HAP-1 (cell line): ENCODE measurements around the gene FBXW5.

Experiments used
- DNase-seq, 2 experiments: peaks; one replicate each; pipeline ENCODE4 v3.0.0-alpha.2; 2016 to 2020; ENCODE audit warnings: low spot score in 2 of 2
- H3K27me3 ChIP-seq: fragments of 250-450 bp; sonication (Bioruptor Pico); 2 replicates; pipeline ENCODE4 v1.5.1; 2020; ENCODE audit warnings: low read depth, mild to moderate bottlenecking, moderate library complexity
- H3K36me3 ChIP-seq: fragments of 250-450 bp; sonication (Bioruptor Pico); replicated peaks from 2 replicates; pipeline ENCODE4 v1.5.1; 2020; ENCODE audit warnings: mild to moderate bottlenecking
- H3K4me1 ChIP-seq: fragments of 250-450 bp; sonication (Bioruptor Pico); 2 replicates; pipeline ENCODE4 v1.5.1; 2020; ENCODE audit warnings: mild to moderate bottlenecking
- H3K4me3 ChIP-seq: fragments of 250-450 bp; sonication (Bioruptor Pico); 2 replicates; pipeline ENCODE4 v1.5.1; 2020; ENCODE audit warnings: mild to moderate bottlenecking, moderate library complexity
- H3K9me3 ChIP-seq: fragments of 250-450 bp; sonication (Bioruptor Pico); 2 replicates; pipeline ENCODE4 v1.5.1; 2020; ENCODE audit warnings: mild to moderate bottlenecking, moderate library complexity
- in situ Hi-C: fragments of 300-500 bp; cut with MboI; formaldehyde crosslinking; loops from 3 replicates; pipeline ENCODE4 v1.14.3; 2020; ENCODE audit warnings: low sequenced_read_pairs, inconsistent platforms, mixed read lengths

FBXW5 gene

GRCh38 chr9:136981588-136982231 is 37.2 kb upstream of the FBXW5 start:
- H3K9me3 ChIP-seq = no peaks in the 10 kb centered on the region
- DNase-seq = no peak
- no peaks in the 10 kb centered on the region for H3K36me3 ChIP-seq
- H3K27me3 ChIP-seq = no peaks in the 10 kb centered on the region; the same call in 1 of the 2 replicates
- no peak overlapping the region for H3K4me3 ChIP-seq
- no peaks in the 10 kb centered on the region for H3K4me1 ChIP-seq
- in situ Hi-C loops = no loop called here

DNA sequence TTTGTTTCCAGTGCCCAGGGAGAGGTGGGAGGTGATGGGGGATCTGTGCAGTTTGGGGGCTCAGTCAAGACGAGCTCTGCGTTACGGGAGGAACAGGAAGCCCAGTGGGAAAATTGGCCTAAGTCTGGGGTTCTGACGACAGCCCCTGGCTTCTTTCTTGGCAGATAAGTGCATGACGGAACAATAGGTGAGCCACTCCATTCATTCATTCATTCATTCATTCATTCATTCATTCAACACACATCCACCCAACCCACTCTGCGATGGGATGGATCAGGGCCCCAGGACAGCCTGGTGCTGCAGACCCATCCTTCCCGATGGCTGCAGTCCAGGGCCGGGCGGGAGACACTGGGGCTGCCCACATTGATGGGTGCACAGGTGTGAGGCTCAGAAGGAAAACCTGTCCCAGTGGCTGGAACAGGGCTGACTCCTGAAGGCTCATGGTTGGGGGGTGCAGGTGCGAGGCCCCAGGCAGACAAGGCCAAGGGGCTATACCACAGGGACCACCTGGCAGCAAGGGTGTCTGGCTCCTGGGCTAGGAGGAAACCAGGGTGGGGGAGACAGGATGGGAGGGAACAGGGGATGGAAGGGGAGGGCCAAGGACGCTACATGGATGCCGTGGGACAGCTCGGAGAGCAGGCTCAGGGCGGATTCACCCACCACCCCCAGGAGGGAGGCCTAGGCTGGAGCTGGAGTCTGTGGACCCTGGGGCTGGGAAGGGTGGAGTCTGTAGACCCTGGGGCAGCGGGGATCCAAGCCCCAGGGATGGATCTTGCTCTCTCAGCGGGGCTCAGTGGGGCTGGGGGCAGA is 36.3 kb upstream of the FBXW5 start:
- DNase-seq = no peak
- in situ Hi-C loops = no loop called here
- Histone ChIP-seq H3K4me3 (no peak overlapping the region), H3K4me1 (no peaks in the 10 kb centered on the region), H3K27me3 (no peaks in the 10 kb centered on the region; the same call in 1 of the 2 replicates), H3K36me3 (no peaks in the 10 kb centered on the region), H3K9me3 (no peaks in the 10 kb centered on the region)

DNA sequence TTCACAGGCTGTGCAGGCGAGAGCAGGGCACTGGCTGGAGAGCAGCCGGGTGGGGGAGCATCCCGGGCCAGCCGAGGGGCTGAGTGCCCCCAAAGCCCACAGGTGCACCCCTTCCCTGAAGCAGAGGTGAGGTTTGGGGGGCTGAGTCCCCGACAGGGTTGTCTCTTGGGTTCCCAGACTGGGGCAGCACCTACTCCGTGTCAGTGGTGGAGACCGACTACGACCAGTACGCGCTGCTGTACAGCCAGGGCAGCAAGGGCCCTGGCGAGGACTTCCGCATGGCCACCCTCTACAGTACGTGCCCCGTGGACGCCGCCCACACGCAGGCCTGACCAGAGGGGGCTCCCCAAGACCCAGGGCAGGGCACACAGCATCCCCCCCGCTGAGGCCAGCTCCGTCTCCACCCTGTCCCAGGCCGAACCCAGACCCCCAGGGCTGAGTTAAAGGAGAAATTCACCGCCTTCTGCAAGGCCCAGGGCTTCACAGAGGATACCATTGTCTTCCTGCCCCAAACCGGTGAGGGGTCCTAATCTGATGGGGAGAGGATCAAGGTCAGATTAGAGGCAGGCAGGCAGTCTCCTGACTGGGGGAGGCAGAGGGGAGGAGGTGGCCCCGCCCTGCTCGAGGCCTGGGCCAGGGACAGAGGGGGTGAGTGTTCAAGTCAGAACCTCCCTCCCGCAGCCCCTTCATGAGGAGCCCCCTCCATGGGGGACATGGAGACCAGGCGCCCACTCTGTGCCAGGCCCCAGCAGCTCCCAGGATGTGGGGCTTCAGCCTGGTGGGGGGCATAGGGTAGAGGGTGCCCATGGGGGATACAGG is 35.4 kb upstream of the FBXW5 start:
- H3K4me3 ChIP-seq = no peak overlapping the region
- no peak for DNase-seq
- in situ Hi-C loops = no loop called here

GRCh38 chr9:136978865-136979544 is 34.5 kb upstream of the FBXW5 start:
- Histone ChIP-seq H3K27me3 (no peaks in the 10 kb centered on the region; the same call in 1 of the 2 replicates), H3K4me1 (no peaks in the 10 kb centered on the region), H3K36me3 (no peaks in the 10 kb centered on the region), H3K9me3 (no peaks in the 10 kb centered on the region), H3K4me3 (no peak overlapping the region)
- no peak for DNase-seq
- in situ Hi-C loops = no loop called here

More for the DNA sequence above, 35.4 kb upstream of the FBXW5 start:
- no peaks in the 10 kb centered on the region for H3K4me1 ChIP-seq
- no peaks in the 10 kb centered on the region for H3K9me3 ChIP-seq
- H3K36me3 ChIP-seq = no peaks in the 10 kb centered on the region
- H3K27me3 ChIP-seq = no peaks in the 10 kb centered on the region; the same call in 1 of the 2 replicates

DNA sequence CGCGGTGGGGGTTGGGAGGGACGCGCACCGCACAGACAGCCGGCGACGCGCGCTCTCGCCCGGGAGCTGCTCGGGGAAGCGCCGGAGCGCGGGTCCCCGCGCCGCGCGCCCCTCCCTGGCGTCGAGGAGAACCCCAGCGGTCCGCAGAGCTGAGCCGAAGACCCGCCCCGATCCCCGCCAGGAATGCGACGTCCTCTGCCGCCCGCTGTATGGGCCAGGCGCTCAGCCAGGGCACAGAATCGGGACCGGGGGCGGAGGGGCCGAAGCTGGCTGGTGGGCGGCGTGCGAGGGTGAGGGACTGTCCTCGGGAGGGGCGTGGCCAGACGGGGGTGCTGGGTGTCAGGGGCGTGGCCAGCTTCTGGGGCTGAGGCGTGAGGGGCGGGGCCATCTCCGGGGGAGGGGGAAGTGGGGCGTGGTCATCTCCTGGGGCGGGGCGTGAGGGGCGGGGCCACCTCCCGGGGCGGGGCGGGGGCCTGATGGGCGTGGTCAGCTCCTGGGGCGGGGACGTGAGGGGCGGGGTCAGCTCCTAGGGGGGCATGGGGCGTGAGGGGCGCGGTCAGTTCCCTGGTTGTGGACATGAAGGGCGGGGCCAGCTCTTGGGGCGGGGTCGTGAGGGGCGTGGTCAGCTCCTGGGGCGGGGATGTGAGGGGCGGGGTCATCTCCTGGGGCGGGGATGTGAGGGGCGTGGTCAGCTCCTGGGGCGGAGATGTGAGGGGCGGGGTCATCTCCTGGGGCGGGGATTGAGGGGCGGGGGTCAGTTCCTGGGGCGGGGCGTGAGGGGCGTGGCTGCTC is 33.7 kb upstream of the FBXW5 start:
- H3K36me3 ChIP-seq = no peaks in the 10 kb centered on the region
- H3K9me3 ChIP-seq = no peaks in the 10 kb centered on the region
- in situ Hi-C loops = no loop called here
- peak in 1 of 2 experiments; percentile 84 for DNase-seq
- no peak overlapping the region for H3K4me3 ChIP-seq
- no peaks in the 10 kb centered on the region for H3K4me1 ChIP-seq
- H3K27me3 ChIP-seq = no peaks in the 10 kb centered on the region; the same call in 1 of the 2 replicates

- in situ Hi-C loops = no loop called here
- H3K4me1 ChIP-seq = no peaks in the 10 kb centered on the region
- no peaks in the 10 kb centered on the region for H3K9me3 ChIP-seq
- no peaks in the 10 kb centered on the region for H3K36me3 ChIP-seq
- no peaks in the 10 kb centered on the region; the same call in 1 of the 2 replicates for H3K27me3 ChIP-seq
- no peak overlapping the region for H3K4me3 ChIP-seq
- DNase-seq = no peak
Observed at GRCh38 chr9:136977649-136978072, 33.1 kb upstream of the FBXW5 start.

- no peaks in the 10 kb centered on the region; the same call in 1 of the 2 replicates for H3K27me3 ChIP-seq
- no peak for DNase-seq
- no peak within 1 kb of the TSS for H3K4me3 ChIP-seq
- H3K9me3 ChIP-seq = no peaks in the 10 kb centered on the region
- H3K4me1 ChIP-seq = no peaks in the 10 kb centered on the region
- no peaks in the 10 kb centered on the region for H3K36me3 ChIP-seq
- in situ Hi-C loops = no loop called here
Observed at GRCh38 chr9:136977223-136977622, 32.7 kb upstream of the FBXW5 start, which contains the start of gene PTGDS. Gene PTGDS, plus strand, starts transcription at chr9:136977504. Its CDS starts 75 bp downstream, at chr9:136977579.

DNA sequence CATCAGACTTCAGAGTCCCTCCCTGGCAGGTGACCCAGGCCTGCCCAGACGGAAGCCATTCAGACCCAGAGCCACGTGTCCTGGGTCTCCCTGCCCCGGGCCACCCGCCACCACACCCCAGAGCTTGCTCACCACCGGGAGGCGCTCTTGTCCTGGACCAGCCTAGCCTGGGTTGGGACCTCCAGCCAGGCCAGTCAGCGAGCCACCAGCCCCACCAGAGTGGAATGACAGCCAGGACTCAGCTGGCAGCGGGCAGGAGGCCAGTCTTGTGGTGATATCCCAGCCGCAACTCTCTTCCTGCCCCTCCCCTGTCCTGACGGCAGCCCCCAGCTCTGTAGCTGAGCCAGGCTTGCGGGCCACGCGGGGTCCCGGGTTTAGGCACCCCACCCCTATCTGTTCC is 31.1 kb upstream of the FBXW5 start:
- no peaks in the 10 kb centered on the region; the same call in 1 of the 2 replicates for H3K27me3 ChIP-seq
- in situ Hi-C loops = no loop called here
- no peaks in the 10 kb centered on the region for H3K4me1 ChIP-seq
- H3K9me3 ChIP-seq = no peaks in the 10 kb centered on the region
- peak in 1 of 2 experiments; percentile 68 for DNase-seq
- no peaks in the 10 kb centered on the region for H3K36me3 ChIP-seq
- H3K4me3 ChIP-seq = no peak overlapping the region

GRCh38 chr9:136974817-136975535 is 30.4 kb upstream of the FBXW5 start:
- Histone ChIP-seq H3K4me3 (no peak overlapping the region), H3K9me3 (no peaks in the 10 kb centered on the region), H3K4me1 (no peaks in the 10 kb centered on the region), H3K27me3 (no peaks in the 10 kb centered on the region; the same call in 1 of the 2 replicates), H3K36me3 (no peaks in the 10 kb centered on the region)
- in situ Hi-C loops = no loop called here
- DNase-seq = no peak

GRCh38 chr9:136973618-136974617 is 29.4 kb upstream of the FBXW5 start:
- in situ Hi-C loops = no loop called here

GRCh38 chr9:136972743-136973142 is 28.2 kb upstream of the FBXW5 start:
- Histone ChIP-seq H3K27me3 (no peaks in the 10 kb centered on the region; the same call in 1 of the 2 replicates), H3K36me3 (no peaks in the 10 kb centered on the region), H3K4me3 (no peak overlapping the region), H3K4me1 (no peaks in the 10 kb centered on the region), H3K9me3 (no peaks in the 10 kb centered on the region)
- in situ Hi-C loops = no loop called here
- no peak for DNase-seq

More at GRCh38 chr9:136973618-136974617, 29.4 kb upstream of the FBXW5 start:
- Histone ChIP-seq H3K27me3 (no peaks in the 10 kb centered on the region; the same call in 1 of the 2 replicates), H3K36me3 (no peaks in the 10 kb centered on the region), H3K4me3 (no peak overlapping the region), H3K4me1 (no peaks in the 10 kb centered on the region), H3K9me3 (no peaks in the 10 kb centered on the region)
- DNase-seq = no peak
